ENCODE results near the gene GPER1. TPM values are rescaled to one million over a fixed set of nuclear protein-coding genes. Genes with fewer than 3 reads are reported as not detected.
"Not testable (repeated sequence)": the region's sequence is repeated elsewhere in the genome, so short reads cannot be mapped to it uniquely, and the experiment has no call there.

GPER1 gene
- total RNA-seq, 1 experiment from 2014 or later, result 0.84 TPM

- DNase-seq (ENCODE audit: low read depth), result no peak
Measured at GRCh38 chr7:1141651-1142050, 53.7 kb downstream of the GPER1 start.

GRCh38 chr7:1142051-1142635 is 54.2 kb downstream of the GPER1 start:
- no peak for DNase-seq (ENCODE audit: low read depth)

- not testable (repeated sequence) for DNase-seq (ENCODE audit: low read depth)
Measured at GRCh38 chr7:1143031-1143430, 55.1 kb downstream of the GPER1 start.

Other genes with a start within 250 kb of the GPER1 start
- 22.4 and 24.6 TPM in 2 replicates for gene GET4, start 211.6 kb upstream of the GPER1 start, total RNA-seq (2014; rRNA removed; shearing (Covaris generic))
- 1.6 and 1.8 TPM in 2 replicates for gene ADAP1, start 133.4 kb upstream of the GPER1 start, total RNA-seq (2014; rRNA removed; shearing (Covaris generic))
- 6.8 and 7.1 TPM in 2 replicates for gene COX19, start 112.6 kb upstream of the GPER1 start, total RNA-seq (2014; rRNA removed; shearing (Covaris generic))
- gene CYP2W1, start 104.9 kb upstream of the GPER1 start, total RNA-seq (2014; rRNA removed; shearing (Covaris generic)), result not detected in 2 replicates
- gene GPR146, start 43.6 kb upstream of the GPER1 start, total RNA-seq (2014; rRNA removed; shearing (Covaris generic)), result 1.7 and 5.0 TPM in 2 replicates
- 33.0 and 34.9 TPM in 2 replicates for gene ZFAND2A, start 72.1 kb downstream of the GPER1 start, total RNA-seq (2014; rRNA removed; shearing (Covaris generic))
- not detected in 2 replicates for gene UNCX, start 144.8 kb downstream of the GPER1 start, total RNA-seq (2014; rRNA removed; shearing (Covaris generic))

Measured in RPMI7951 (cell line).